ENCODE data around the gene CFAP61.

DNA sequence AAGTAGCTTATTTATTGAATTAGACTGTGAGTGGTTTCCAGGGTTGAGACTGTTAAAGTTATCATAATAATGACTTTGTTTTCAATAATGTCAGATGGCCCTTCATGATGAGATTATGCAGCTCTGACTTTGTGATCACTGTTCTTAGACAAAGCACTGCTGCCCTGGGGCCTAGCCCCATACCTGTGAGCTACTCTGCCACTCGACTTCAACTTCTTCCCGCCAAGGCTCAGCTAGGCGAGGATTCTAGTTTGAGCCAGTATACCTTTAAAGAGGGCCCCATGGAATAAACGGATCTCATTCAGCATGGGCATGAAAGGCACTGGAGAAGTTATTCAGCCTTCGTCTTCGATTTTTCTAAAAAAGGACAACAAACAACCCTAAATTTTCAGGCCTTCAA is 270.6 kb downstream of the CFAP61 start:
- TF ChIP-seq, protein P1, sequence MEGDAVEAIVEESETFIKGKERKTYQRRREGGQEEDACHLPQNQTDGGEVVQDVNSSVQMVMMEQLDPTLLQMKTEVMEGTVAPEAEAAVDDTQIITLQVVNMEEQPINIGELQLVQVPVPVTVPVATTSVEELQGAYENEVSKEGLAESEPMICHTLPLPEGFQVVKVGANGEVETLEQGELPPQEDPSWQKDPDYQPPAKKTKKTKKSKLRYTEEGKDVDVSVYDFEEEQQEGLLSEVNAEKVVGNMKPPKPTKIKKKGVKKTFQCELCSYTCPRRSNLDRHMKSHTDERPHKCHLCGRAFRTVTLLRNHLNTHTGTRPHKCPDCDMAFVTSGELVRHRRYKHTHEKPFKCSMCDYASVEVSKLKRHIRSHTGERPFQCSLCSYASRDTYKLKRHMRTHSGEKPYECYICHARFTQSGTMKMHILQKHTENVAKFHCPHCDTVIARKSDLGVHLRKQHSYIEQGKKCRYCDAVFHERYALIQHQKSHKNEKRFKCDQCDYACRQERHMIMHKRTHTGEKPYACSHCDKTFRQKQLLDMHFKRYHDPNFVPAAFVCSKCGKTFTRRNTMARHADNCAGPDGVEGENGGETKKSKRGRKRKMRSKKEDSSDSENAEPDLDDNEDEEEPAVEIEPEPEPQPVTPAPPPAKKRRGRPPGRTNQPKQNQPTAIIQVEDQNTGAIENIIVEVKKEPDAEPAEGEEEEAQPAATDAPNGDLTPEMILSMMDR (IDR thresholded peaks at IDR 0.05), result no peak
- TF ChIP-seq POLR2A (IDR thresholded peaks at IDR 0.05), result no peak

Measured in heart left ventricle (tissue), 13 donors.